ENCODE data around the gene MID1. TPM values are rescaled to one million over a fixed set of nuclear protein-coding genes. Genes with fewer than 3 reads are reported as not detected.

Gene MID1
- total RNA-seq, 1 donor from 2014 or later = 32.8 TPM

DNA sequence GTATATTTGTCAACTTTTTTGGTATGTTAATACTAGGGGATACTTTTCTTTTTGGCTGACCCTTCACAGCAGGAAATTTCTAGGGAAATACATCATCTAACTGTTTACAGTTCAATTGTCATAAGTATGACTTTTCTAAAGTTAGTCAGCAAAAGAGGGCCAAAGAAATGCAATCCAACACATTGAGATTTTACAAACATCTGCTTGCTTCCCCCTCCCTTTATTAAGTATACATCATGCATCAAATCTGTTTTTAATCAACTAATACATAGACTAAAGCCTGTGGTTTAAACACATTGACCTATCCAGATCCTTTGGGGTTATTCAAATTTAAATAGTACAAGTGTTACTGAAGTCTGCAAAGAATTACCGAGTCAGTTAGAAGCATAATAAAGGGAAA lies 93.9 kb downstream of the MID1 start:
- intact Hi-C loops (cut with DNase I) = no loop called here
- H3K27me3 ChIP-seq = no peaks in the 10 kb centered on the region
- TF ChIP-seq, protein P1, sequence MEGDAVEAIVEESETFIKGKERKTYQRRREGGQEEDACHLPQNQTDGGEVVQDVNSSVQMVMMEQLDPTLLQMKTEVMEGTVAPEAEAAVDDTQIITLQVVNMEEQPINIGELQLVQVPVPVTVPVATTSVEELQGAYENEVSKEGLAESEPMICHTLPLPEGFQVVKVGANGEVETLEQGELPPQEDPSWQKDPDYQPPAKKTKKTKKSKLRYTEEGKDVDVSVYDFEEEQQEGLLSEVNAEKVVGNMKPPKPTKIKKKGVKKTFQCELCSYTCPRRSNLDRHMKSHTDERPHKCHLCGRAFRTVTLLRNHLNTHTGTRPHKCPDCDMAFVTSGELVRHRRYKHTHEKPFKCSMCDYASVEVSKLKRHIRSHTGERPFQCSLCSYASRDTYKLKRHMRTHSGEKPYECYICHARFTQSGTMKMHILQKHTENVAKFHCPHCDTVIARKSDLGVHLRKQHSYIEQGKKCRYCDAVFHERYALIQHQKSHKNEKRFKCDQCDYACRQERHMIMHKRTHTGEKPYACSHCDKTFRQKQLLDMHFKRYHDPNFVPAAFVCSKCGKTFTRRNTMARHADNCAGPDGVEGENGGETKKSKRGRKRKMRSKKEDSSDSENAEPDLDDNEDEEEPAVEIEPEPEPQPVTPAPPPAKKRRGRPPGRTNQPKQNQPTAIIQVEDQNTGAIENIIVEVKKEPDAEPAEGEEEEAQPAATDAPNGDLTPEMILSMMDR (IDR thresholded peaks at IDR 0.05) = no peak

DNA sequence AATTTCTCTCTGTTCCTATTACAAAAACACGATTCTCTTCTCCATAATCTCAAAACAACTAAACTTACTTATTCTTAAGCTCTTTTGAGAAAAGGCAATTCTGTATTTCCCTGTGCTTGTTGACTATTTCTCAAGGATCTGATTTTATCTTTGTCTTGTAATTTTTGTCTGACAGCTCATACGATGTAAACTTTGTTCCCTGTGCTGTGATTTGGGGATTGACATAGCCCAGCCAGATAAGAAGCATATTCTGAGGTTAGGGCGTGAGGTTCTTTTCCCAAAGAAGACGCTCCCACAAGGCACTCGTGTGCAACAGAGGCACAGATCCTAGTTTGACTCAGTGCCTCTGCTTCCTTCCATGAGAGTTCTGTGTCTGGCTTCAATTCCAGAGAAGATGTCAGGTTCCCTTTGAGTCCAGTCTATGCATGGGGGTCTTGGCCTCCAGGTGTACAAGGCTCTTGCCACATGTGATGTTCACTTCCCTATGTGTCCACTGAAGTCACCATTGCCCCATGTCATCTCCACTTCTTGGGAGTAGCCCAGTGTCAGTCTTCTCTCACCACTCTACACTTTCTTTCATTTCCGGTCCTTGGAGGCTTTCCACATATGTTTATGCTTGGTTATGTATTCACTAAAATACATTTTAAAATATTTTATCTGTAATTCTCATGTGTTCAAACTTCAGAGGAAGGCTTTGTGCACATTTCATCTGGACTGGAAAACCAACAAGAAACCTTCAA lies 94.8 kb downstream of the MID1 start:
- Histone ChIP-seq H3K27ac (no peak overlapping the region), H3K9me3 (no peaks in the 10 kb centered on the region), H3K4me1 (no peaks in the 10 kb centered on the region), H3K27me3 (no peaks in the 10 kb centered on the region), H3K36me3 (no peaks in the 10 kb centered on the region), H3K4me3 (no peak overlapping the region)
- DNase-seq (ENCODE audit: low spot score in 2 of 2) = no peak
- TF ChIP-seq, protein P1 (IDR thresholded peaks at IDR 0.05) = no peak
- intact Hi-C loops (cut with DNase I) = no loop called here

More for the DNA sequence above, 93.9 kb downstream of the MID1 start:
- no peak for DNase-seq (ENCODE audit: low spot score in 2 of 2)
- H3K36me3 ChIP-seq = no peaks in the 10 kb centered on the region
- no peaks in the 10 kb centered on the region for H3K9me3 ChIP-seq
- H3K27ac ChIP-seq = no peak overlapping the region
- H3K4me3 ChIP-seq = no peak overlapping the region
- no peaks in the 10 kb centered on the region for H3K4me1 ChIP-seq

DNA sequence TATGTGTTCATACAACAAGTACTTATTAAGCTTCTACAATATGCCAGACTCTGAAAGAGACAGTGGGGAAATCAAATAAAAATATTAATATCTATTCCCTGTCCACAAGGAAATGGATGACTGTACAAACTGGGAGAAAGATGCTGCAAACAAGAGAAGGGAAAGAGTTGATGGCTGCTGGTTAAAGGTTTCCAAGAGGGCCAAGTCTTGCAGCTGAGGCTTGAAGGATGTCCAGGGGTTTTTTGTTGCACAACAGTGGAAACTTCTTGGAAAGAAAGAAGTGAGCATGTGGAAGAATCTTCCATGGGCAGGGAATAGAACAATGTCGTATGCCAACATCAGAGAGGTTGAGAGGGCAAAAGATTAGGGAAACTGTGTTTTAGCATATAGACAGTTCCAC lies 95.8 kb downstream of the MID1 start:
- no peaks in the 10 kb centered on the region for H3K27me3 ChIP-seq
- no peaks in the 10 kb centered on the region for H3K4me1 ChIP-seq
- no peaks in the 10 kb centered on the region for H3K36me3 ChIP-seq
- no peak for DNase-seq (ENCODE audit: low spot score in 2 of 2)
- no peaks in the 10 kb centered on the region for H3K9me3 ChIP-seq
- TF ChIP-seq, protein P1 (IDR thresholded peaks at IDR 0.05) = no peak
- no peak overlapping the region for H3K4me3 ChIP-seq
- no peak overlapping the region for H3K27ac ChIP-seq
- intact Hi-C loops (cut with DNase I) = no loop called here

DNA sequence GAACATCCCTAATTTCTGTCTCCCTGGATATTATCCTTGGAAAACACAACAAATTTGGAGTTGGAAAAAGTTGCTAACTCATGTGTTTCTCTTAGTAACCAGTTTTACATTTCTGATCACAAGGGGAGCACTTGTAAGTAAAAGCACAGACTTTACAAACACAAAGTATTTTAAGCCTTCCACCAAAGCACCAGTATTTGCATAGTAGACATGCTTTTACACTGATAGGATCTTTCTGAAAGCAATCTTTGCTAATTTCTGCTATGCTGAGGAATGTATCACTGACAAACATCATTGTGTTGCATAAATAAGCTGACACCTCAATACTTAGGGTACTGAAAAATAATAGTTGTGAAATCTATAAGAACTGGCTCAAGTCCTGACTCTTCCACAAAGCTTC lies 100.6 kb downstream of the MID1 start:
- TF ChIP-seq, protein P1 (IDR thresholded peaks at IDR 0.05) = no peak
- intact Hi-C loops (cut with DNase I) = no loop called here
- Histone ChIP-seq H3K27me3 (no peaks in the 10 kb centered on the region), H3K4me3 (no peak overlapping the region), H3K36me3 (no peaks in the 10 kb centered on the region), H3K4me1 (no peaks in the 10 kb centered on the region), H3K9me3 (no peaks in the 10 kb centered on the region), H3K27ac (no peak overlapping the region)
- DNase-seq (ENCODE audit: low spot score in 2 of 2) = no peak

DNA sequence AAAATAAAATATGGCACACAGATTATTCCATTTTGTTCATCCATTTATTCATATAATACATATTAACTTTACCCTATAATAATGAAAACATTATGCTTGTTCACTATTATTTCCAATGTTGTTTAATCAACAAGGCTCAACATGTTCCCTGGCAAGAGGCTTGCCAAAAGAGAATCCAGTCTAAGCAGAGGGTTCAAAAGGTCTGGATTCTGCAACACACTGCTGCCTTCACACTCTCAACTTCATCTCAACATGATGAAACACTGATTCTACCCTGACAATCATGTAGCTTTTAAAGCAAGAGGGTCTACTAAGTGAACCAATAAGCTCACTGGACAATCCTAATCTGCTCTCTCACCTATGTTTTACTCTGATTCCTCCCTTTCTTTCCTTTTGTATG lies 101.1 kb downstream of the MID1 start:
- DNase-seq (ENCODE audit: low spot score in 2 of 2) = no peak
- intact Hi-C loops (cut with DNase I) = no loop called here
- TF ChIP-seq, protein P1 (IDR thresholded peaks at IDR 0.05) = no peak
- Histone ChIP-seq H3K9me3 (no peaks in the 10 kb centered on the region), H3K4me3 (no peak overlapping the region), H3K27ac (no peak overlapping the region), H3K36me3 (no peaks in the 10 kb centered on the region), H3K4me1 (no peaks in the 10 kb centered on the region), H3K27me3 (no peaks in the 10 kb centered on the region)

Data from ascending aorta (tissue), 2 donors.